GM19351 (cell line): ENCODE measurements around the gene BACH2.
"Not testable (repeated sequence)": the region's sequence is repeated elsewhere in the genome, so short reads cannot be mapped to it uniquely, and the experiment has no call there.

Source experiments
- ATAC-seq: cut with Tn5 transposase; IDR thresholded peaks from one replicate; pipeline ENCODE4 v1.9.1; 2021; ENCODE audit warnings: mild to moderate bottlenecking, moderate library complexity; ENCODE audit not compliant: unreplicated experiment

Gene BACH2

DNA sequence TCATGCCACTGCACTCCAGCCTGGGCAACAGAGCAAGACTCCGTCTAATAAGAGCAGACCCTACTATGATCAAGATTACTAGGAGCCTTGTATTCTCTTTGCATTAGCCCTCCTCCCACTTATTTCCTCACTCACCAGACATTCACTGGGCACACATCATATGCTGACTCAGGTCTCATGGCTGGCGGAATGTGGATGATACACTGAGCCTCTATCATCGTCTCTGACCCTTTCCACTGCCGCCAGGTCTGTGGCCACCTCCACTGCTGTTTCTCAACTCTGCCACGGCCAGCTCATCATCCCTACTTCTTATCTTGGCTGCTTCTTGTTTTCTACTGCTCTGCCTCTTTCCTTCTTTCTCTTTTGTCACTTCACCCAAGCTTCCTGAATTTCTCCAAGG lies 161.0 kb downstream of the BACH2 start:
- ATAC-seq = no peak

- ATAC-seq = not testable (repeated sequence)
These were observed 163.0 kb downstream of the BACH2 start for GRCh38 chr6:90133664-90134063.

- no peak for ATAC-seq
These were observed 164.8 kb downstream of the BACH2 start for GRCh38 chr6:90131614-90132423.

DNA sequence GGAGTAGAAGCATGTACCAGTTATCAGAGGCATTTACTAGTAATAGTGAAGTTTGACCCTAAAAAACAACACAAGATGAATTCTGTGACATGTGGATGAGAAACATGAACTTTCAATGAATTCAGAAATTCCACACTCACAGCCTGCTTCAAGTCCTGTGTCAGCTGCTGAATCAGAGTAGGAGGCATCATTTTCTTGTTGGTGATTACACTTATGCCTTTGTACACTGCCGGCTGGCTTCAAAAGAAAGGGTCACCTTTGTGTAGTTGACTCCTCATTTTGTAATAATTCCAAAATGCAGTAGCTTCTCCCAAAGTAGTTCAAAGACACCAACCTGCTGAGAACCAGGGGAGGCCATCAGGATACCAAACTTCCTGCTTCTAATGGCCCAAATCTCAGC lies 165.5 kb downstream of the BACH2 start:
- no peak for ATAC-seq

DNA sequence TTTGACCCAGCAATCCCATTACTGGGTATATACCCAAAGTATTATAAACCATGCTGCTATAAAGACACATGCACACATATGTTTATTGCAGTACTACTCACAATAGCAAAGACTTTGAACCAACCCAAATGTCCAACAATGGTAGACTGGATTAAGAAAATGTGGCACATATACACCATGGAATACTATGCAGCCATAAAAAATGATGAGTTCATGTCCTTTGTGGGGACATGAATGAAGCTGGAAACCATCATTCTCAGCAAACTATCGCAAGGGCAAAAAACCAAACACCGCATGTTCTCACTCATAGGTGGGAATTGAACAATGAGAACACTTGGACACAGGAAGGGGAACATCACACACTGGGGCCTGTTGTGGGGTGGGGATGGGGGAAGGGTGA lies 168.0 kb downstream of the BACH2 start:
- ATAC-seq = not testable (repeated sequence)

- ATAC-seq = no peak
These were observed 169.0 kb downstream of the BACH2 start for GRCh38 chr6:90127595-90127994.

GRCh38 chr6:90126839-90127238 lies 169.8 kb downstream of the BACH2 start:
- ATAC-seq = no peak

DNA sequence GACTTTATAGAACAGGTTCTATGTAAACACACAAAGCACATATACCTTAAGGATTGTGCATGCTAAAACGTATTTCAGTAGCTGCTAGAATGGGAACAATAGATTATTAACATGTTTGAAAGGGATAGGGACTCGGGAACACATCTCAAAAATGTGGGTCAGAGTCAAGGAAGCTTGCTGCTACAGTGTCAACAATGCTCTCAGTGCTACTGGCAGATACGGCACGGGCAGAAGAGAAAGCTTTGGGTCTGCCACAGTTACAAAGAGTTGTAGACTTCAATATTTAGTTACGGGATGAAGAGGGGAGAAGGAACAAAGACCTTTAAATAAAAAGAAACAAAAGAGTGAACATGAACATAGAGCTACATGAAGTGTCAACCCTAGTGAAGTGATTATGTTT lies 170.5 kb downstream of the BACH2 start:
- no peak for ATAC-seq

GRCh38 chr6:90124874-90125510 lies 171.7 kb downstream of the BACH2 start:
- ATAC-seq = no peak

GRCh38 chr6:90123831-90124230 lies 172.8 kb downstream of the BACH2 start:
- no peak for ATAC-seq

DNA sequence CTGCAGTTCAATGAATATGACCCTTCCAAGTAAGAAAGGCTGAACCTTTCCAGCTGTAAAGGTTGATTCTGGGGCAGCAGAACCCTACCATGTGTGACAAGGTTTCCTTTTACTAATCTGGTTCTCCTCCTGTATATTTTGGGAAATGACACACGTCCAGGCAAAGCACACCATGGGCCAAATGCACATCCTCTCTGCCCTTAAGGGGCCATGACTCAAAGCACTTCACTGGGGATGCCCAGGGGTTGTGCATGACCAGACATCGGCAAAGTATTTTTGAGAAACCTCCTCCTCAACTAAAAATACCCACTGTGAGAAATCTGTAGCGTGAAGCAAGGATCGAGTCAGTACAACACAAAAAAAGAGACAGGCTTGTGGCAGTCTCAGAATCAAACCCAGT lies 174.7 kb downstream of the BACH2 start:
- peak; percentile 51 for ATAC-seq

GRCh38 chr6:90120327-90120726 lies 176.3 kb downstream of the BACH2 start:
- ATAC-seq = no peak

GRCh38 chr6:90119618-90120017 lies 177.0 kb downstream of the BACH2 start:
- no peak for ATAC-seq

GRCh38 chr6:90118581-90118980 lies 178.1 kb downstream of the BACH2 start:
- ATAC-seq = no peak

DNA sequence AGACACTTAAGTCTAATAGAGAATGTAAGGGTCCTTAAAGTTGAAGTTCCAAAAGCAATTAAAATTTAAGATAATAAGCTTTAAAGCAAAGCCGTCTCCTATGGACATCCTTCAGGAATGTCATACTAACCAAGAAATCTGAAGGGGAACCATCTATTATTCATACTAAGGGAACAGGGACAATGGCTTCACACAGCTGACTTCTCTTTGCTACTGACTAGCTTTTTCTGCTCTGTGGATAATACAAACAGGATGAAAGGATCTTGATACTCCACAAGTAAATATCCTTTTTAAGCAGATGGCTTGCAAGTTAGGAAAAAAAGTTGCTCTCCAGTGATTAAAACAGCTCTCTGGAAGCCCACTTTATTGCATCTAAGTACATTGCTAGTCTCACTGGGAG lies 178.6 kb downstream of the BACH2 start:
- ATAC-seq = no peak

DNA sequence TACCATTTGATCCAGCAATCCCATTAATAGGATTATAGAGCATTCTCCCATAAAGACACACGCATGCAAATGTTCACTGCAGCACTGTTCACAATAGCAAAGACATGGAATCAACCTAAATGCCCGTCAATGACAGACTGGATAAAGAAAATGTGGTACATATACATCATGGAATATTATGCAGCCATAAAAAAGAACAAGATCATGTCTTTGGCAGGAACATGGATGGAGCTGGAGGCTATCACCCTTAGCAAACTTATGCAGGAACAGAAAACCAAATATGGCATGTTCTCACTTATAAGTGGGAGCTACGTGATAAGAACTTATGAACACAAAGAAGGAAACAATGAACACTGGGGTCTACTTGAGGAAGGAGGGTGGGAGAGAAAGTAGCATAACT lies 180.5 kb downstream of the BACH2 start:
- ATAC-seq = not testable (repeated sequence)

- no peak for ATAC-seq
These were observed 183.3 kb downstream of the BACH2 start for GRCh38 chr6:90113389-90113788.

GRCh38 chr6:90111387-90111786 lies 185.3 kb downstream of the BACH2 start:
- ATAC-seq = no peak

GRCh38 chr6:90110971-90111370 lies 185.7 kb downstream of the BACH2 start:
- ATAC-seq = no peak

GRCh38 chr6:90109141-90109540 lies 187.5 kb downstream of the BACH2 start:
- ATAC-seq = no peak

- ATAC-seq = peak; percentile 86
These were observed 188.8 kb downstream of the BACH2 start for GRCh38 chr6:90107771-90108282.

- no peak for ATAC-seq
These were observed 189.3 kb downstream of the BACH2 start for GRCh38 chr6:90107371-90107770.
